HCT116 (cell line): ENCODE measurements around the gene ARHGEF1. TPM values are rescaled to one million over a fixed set of nuclear protein-coding genes. Genes with fewer than 3 reads are reported as not detected.

Source experiments
- ATAC-seq: fragments of 200-7000 bp; cut with Tn5 transposase; 2 replicates; pipeline ENCODE4 v1.9.1; 2020; ENCODE audit warnings: mild to moderate bottlenecking, moderate library complexity
- BruUV-seq: library from RNA; stranded (reverse); fragments of 400-500 nt; replicated peaks from 2 replicates; lab custom pipeline; 2021; lab: Mats Ljungman, UMichigan
- CTCF ChIA-PET: fragments of 300-600 bp; sonication (Branson Sonifier 250); formaldehyde crosslinking; loops from one replicate; lab custom pipeline; 2021; ENCODE audit warnings: antibody characterized with exemption; lab: Charles Lee
- POLR2A ChIA-PET: fragments of 300-600, 350-600 bp; sonication (Branson Sonifier 250); formaldehyde crosslinking; loops from one replicate; lab custom pipeline; 2021; ENCODE audit warnings: antibody characterized with exemption; lab: Charles Lee
- RAD21 ChIA-PET, 2 experiments: fragments of 300-600 bp; sonication (Branson Sonifier 250); formaldehyde crosslinking; loops; one replicate each; lab custom pipeline; 2023; ENCODE audit warnings: low total read pairs in 2 of 2; ENCODE audit not compliant: uncharacterized antibody in 2 of 2, unreplicated experiment in 2 of 2, low non-redundant PET in 1 of 2; lab: Charles Lee
- DNase-seq: peaks from one replicate; pipeline ENCODE4 v3.0.0-alpha.2; 2010; ENCODE audit warnings: low read depth, low spot score
- H2AFZ ChIP-seq: fragments of 200-600 bp; shearing (Covaris generic), sonication (generic); 2 replicates; pipeline ENCODE4 v1.6.1; 2017; ENCODE audit warnings: low read depth, mixed run types, mixed read lengths, antibody characterized with exemption, low read length; ENCODE audit not compliant: poor library complexity, severe bottlenecking
- H3K27ac ChIP-seq: 2 replicates; pipeline ENCODE4 v1.5.1; 2012; ENCODE audit warnings: low read depth, low read length
- H3K27me3 ChIP-seq: fragments of 200-600 bp; sonication (generic); 2 replicates; pipeline ENCODE4 v1.6.1; 2016; ENCODE audit warnings: mixed run types, low read length, mixed read lengths; ENCODE audit not compliant: insufficient read depth
- H3K36me3 ChIP-seq, 2 experiments: fragments of 200-500 bp in 1 of 2; fragments of 200-600 bp in 1 of 2; sonication (Bioruptor generic) in 1 of 2; sonication (generic) in 1 of 2; 2 replicates each; pipeline versions ENCODE4 v1.5.1 to v1.6.1; 2014 to 2016; ENCODE audit warnings: low read length in 2 of 2, inconsistent platforms in 1 of 2, mixed read lengths in 1 of 2, mixed run types in 1 of 2; ENCODE audit not compliant: insufficient read depth in 2 of 2, control insufficient read depth in 1 of 2
- H3K4me1 ChIP-seq, 2 experiments: fragments of 200-600 bp in 1 of 2; sonication (generic) in 1 of 2; 2 replicates each; pipeline versions ENCODE4 v1.5.1 to v1.6.1; 2012 to 2017; ENCODE audit warnings: low read length in 2 of 2, inconsistent platforms in 1 of 2, mild to moderate bottlenecking in 1 of 2, mixed read lengths in 1 of 2, mixed run types in 1 of 2, moderate library complexity in 1 of 2; ENCODE audit not compliant: insufficient read depth in 2 of 2, control insufficient read depth in 1 of 2
- H3K4me2 ChIP-seq: fragments of 200-600 bp; sonication (generic); 2 replicates; pipeline ENCODE4 v1.6.1; 2017; ENCODE audit warnings: mixed run types, low read length, mixed read lengths
- H3K4me3 ChIP-seq, 2 experiments: fragments of 200-600 bp in 1 of 2; sonication (generic) in 1 of 2; replicated peaks in 1 of 2; 2 replicates each; pipeline ENCODE4 v1.5.1; 2011 to 2016; ENCODE audit warnings: low read length in 2 of 2, control low read depth in 1 of 2, low read depth in 1 of 2, mild to moderate bottlenecking in 1 of 2, mixed read lengths in 1 of 2, mixed run types in 1 of 2
- H3K79me2 ChIP-seq: fragments of 200-600 bp; sonication (generic); 2 replicates; pipeline ENCODE4 v1.6.1; 2017; ENCODE audit warnings: mild to moderate bottlenecking, mixed run types, low read length, moderate library complexity, mixed read lengths; ENCODE audit not compliant: insufficient read depth
- H3K9ac ChIP-seq: fragments of 200-600 bp; sonication (generic); 2 replicates; pipeline ENCODE4 v1.6.1; 2016; ENCODE audit warnings: low read length, mixed read lengths
- H3K9me2 ChIP-seq: fragments of 200-600 bp; sonication (generic), shearing (Covaris generic); 2 replicates; pipeline ENCODE4 v1.6.1; 2017; ENCODE audit warnings: mixed run types, mild to moderate bottlenecking, moderate library complexity; ENCODE audit not compliant: insufficient read depth
- H3K9me3 ChIP-seq, 2 experiments: fragments of 200-500 bp in 1 of 2; fragments of 200-600 bp in 1 of 2; sonication (Bioruptor generic) in 1 of 2; sonication (generic) in 1 of 2; 2 replicates each; pipeline ENCODE4 v1.6.1; 2014 to 2017; ENCODE audit warnings: low read length in 2 of 2, mixed read lengths in 2 of 2, inconsistent platforms in 1 of 2, low read depth in 1 of 2, mild to moderate bottlenecking in 1 of 2, mixed run types in 1 of 2, moderate library complexity in 1 of 2; ENCODE audit not compliant: control insufficient read depth in 1 of 2, insufficient read depth in 1 of 2
- H4K20me1 ChIP-seq: fragments of 200-600 bp; sonication (generic), shearing (Covaris generic); 2 replicates; pipeline ENCODE4 v1.6.1; 2017; ENCODE audit warnings: mixed run types, mild to moderate bottlenecking, moderate library complexity; ENCODE audit not compliant: insufficient read depth
- ATF3 ChIP-seq: IDR thresholded peaks from 2 replicates; pipeline ENCODE4 v1.6.1; 2012
- CBX3 ChIP-seq: IDR thresholded peaks from 2 replicates; pipeline ENCODE4 v1.6.1; 2012; ENCODE audit warnings: low read depth
- CTCF ChIP-seq, 3 experiments: fragments of 200-600 bp in 1 of 3; sonication (generic) in 1 of 3; IDR thresholded peaks in 2 of 3; conservative IDR thresholded peaks in 1 of 3; 2 replicates each; pipeline ENCODE4 v1.5.1; 2012 to 2017; ENCODE audit warnings: low read depth in 2 of 3, low read length in 2 of 3, antibody characterized with exemption in 1 of 3, borderline replicate concordance in 1 of 3, control low read depth in 1 of 3, mild to moderate bottlenecking in 1 of 3, mixed read lengths in 1 of 3, mixed run types in 1 of 3, moderate library complexity in 1 of 3; ENCODE audit not compliant: insufficient read depth in 1 of 3
- EGR1 ChIP-seq: IDR thresholded peaks from 2 replicates; pipeline ENCODE4 v1.6.1; 2012; ENCODE audit warnings: low read depth
- ELF1 ChIP-seq: IDR thresholded peaks from 2 replicates; pipeline ENCODE4 v1.6.1; 2012; ENCODE audit warnings: low read depth, borderline replicate concordance
- EZH2 ChIP-seq: fragments of 200-600 bp; sonication (generic); IDR thresholded peaks from 2 replicates; pipeline ENCODE4 v1.6.1; 2017; ENCODE audit warnings: antibody characterized with exemption, mixed run types
- EZH2phosphoT487 ChIP-seq: fragments of 200-600 bp; IDR thresholded peaks from 2 replicates; pipeline ENCODE4 v1.6.1; 2018; ENCODE audit warnings: antibody characterized with exemption, borderline replicate concordance
- FOSL1 ChIP-seq: IDR thresholded peaks from 2 replicates; pipeline ENCODE4 v1.6.1; 2012; ENCODE audit warnings: low read depth
- JUND ChIP-seq: IDR thresholded peaks from 2 replicates; pipeline ENCODE4 v1.6.1; 2012
- MAX ChIP-seq: IDR thresholded peaks from 2 replicates; pipeline ENCODE4 v1.6.1; 2012
- RAD21 ChIP-seq: IDR thresholded peaks from 2 replicates; pipeline ENCODE4 v1.6.1; 2012; ENCODE audit warnings: low read depth, mild to moderate bottlenecking
- SP1 ChIP-seq: IDR thresholded peaks from 2 replicates; pipeline ENCODE4 v1.6.1; 2012; ENCODE audit warnings: low read depth
- SRF ChIP-seq: IDR thresholded peaks from 2 replicates; pipeline ENCODE4 v1.6.1; 2012; ENCODE audit warnings: low read depth
- TCF7L2 ChIP-seq: IDR thresholded peaks from 2 replicates; pipeline ENCODE4 v1.7.0; 2011; ENCODE audit warnings: borderline replicate concordance, inconsistent platforms; ENCODE audit not compliant: insufficient read depth, insufficient read length; ENCODE audit errors: extremely low read depth
- ZBTB33 ChIP-seq: IDR thresholded peaks from 2 replicates; pipeline ENCODE4 v1.6.1; 2011; ENCODE audit warnings: mild to moderate bottlenecking, low read length, moderate library complexity; ENCODE audit not compliant: insufficient replicate concordance; ENCODE audit errors: extremely low read depth
- ZFX ChIP-seq: fragments of 450-650 bp; IDR thresholded peaks from 2 replicates; pipeline ENCODE4 v1.6.1; 2017
- intact Hi-C: fragments of 100-400 bp; cut with micrococcal nuclease; formaldehyde crosslinking; loops from 2 replicates; pipeline ENCODE4 v1.10.0; 2022
- total RNA-seq: library from RNA; stranded (reverse); gene quantifications from one replicate; pipeline ENCODE4 v1.2.1, GENCODE V29; 2021; ENCODE audit not compliant: unreplicated experiment

Gene ARHGEF1
- total RNA-seq, 1 experiment from 2014 or later = 110 TPM

- no peaks in the 10 kb centered on the region for H3K36me3 ChIP-seq
- H2AFZ ChIP-seq = no peak overlapping the region
- H3K4me2 ChIP-seq = no peak overlapping the region
- no peak overlapping the region for H3K4me3 ChIP-seq
- H3K4me1 ChIP-seq = no peaks in the 10 kb centered on the region
- H3K27ac ChIP-seq = no peak overlapping the region
- ChIA-PET POLR2A (no interaction called here), CTCF (no interaction called here), RAD21 (no interaction called here)
- DNase-seq (no peak), ATAC-seq (no peak)
- TF ChIP-seq EZH2 = no peak
- TF ChIP-seq ELF1 = no peak
- no peak for TF ChIP-seq ATF3
- TF ChIP-seq CBX3 = no peak
- H3K9me2 ChIP-seq = no peaks in the 10 kb centered on the region
- intact Hi-C loops = no loop called here
- no peaks in the 10 kb centered on the region for H3K9me3 ChIP-seq
- H3K27me3 ChIP-seq = no peaks in the 10 kb centered on the region
- no peak overlapping the region for H3K9ac ChIP-seq
- no TSS peak for BruUV-seq
- no peaks in the 10 kb centered on the region for H3K79me2 ChIP-seq
- no peaks in the 10 kb centered on the region for H4K20me1 ChIP-seq
These were observed 38.9 kb downstream of the ARHGEF1 start for GRCh38 chr19:41921577-41922576.

GRCh38 chr19:41922585-41922984 is 39.6 kb downstream of the ARHGEF1 start:
- peaks cover 3 to 4% of the 10 kb centered on the region in 2 experiments; a peak in 3 of 4 replicates for H3K4me1 ChIP-seq
- no peaks in the 10 kb centered on the region for H3K36me3 ChIP-seq
- H3K4me3 ChIP-seq = no peak overlapping the region
- ChIA-PET CTCF (no interaction called here), RAD21 (no interaction called here), POLR2A (no interaction called here)
- no peaks in the 10 kb centered on the region for H3K9me2 ChIP-seq
- H3K79me2 ChIP-seq = no peaks in the 10 kb centered on the region
- intact Hi-C loops = no loop called here
- no peaks in the 10 kb centered on the region for H3K27me3 ChIP-seq
- no peak overlapping the region for H3K27ac ChIP-seq
- H3K4me2 ChIP-seq = no peak overlapping the region
- H3K9me3 ChIP-seq = no peaks in the 10 kb centered on the region
- no peak for ATAC-seq
- no TSS peak for BruUV-seq
- H2AFZ ChIP-seq = no peak overlapping the region
- H4K20me1 ChIP-seq = no peaks in the 10 kb centered on the region
- no peak for DNase-seq
- no peak overlapping the region for H3K9ac ChIP-seq
- TF ChIP-seq EZH2phosphoT487 = no peak
- no peak for TF ChIP-seq TCF7L2
- TF ChIP-seq SRF = no peak
- TF ChIP-seq SP1 = no peak
- no peak for TF ChIP-seq MAX
- no peak for TF ChIP-seq ZBTB33
- no peak for TF ChIP-seq FOSL1
- no peak for TF ChIP-seq CTCF (IDR thresholded peaks at IDR 0.05 in 2 of 3, conservative IDR thresholded peaks at IDR 0.05 in 1 of 3; ENCODE audit: borderline replicate concordance in 1 of 3, insufficient read depth in 1 of 3, low read depth in 2 of 3, low read length in 2 of 3)
- TF ChIP-seq JUND = no peak
- no peak for TF ChIP-seq EGR1
- TF ChIP-seq ZFX = no peak
- TF ChIP-seq EZH2 = no peak
- TF ChIP-seq RAD21 = no peak
